HCT116 (cell line): ENCODE measurements around the gene RAD51D. TPM values are rescaled to one million over a fixed set of nuclear protein-coding genes. Genes with fewer than 3 reads are reported as not detected.
A peak's percentile ranks its signal among the peaks of the same experiment; 100 is the strongest.

Experiments
- ATAC-seq: fragments of 200-7000 bp; cut with Tn5 transposase; 2 replicates; pipeline ENCODE4 v1.9.1; 2020; ENCODE audit warnings: mild to moderate bottlenecking, moderate library complexity
- BruUV-seq: library from RNA; stranded (reverse); fragments of 400-500 nt; replicated peaks from 2 replicates; lab custom pipeline; 2021; lab: Mats Ljungman, UMichigan
- CTCF ChIA-PET: fragments of 300-600 bp; sonication (Branson Sonifier 250); formaldehyde crosslinking; loops from one replicate; lab custom pipeline; 2021; ENCODE audit warnings: antibody characterized with exemption; lab: Charles Lee
- POLR2A ChIA-PET: fragments of 300-600, 350-600 bp; sonication (Branson Sonifier 250); formaldehyde crosslinking; loops from one replicate; lab custom pipeline; 2021; ENCODE audit warnings: antibody characterized with exemption; lab: Charles Lee
- RAD21 ChIA-PET, 2 experiments: fragments of 300-600 bp; sonication (Branson Sonifier 250); formaldehyde crosslinking; loops; one replicate each; lab custom pipeline; 2023; ENCODE audit warnings: low total read pairs in 2 of 2; ENCODE audit not compliant: uncharacterized antibody in 2 of 2, unreplicated experiment in 2 of 2, low non-redundant PET in 1 of 2; lab: Charles Lee
- DNase-seq: peaks from one replicate; pipeline ENCODE4 v3.0.0-alpha.2; 2010; ENCODE audit warnings: low read depth, low spot score
- H2AFZ ChIP-seq: fragments of 200-600 bp; shearing (Covaris generic), sonication (generic); 2 replicates; pipeline ENCODE4 v1.6.1; 2017; ENCODE audit warnings: low read depth, mixed run types, mixed read lengths, antibody characterized with exemption, low read length; ENCODE audit not compliant: poor library complexity, severe bottlenecking
- H3K27ac ChIP-seq: 2 replicates; pipeline ENCODE4 v1.5.1; 2012; ENCODE audit warnings: low read depth, low read length
- H3K27me3 ChIP-seq: fragments of 200-600 bp; sonication (generic); 2 replicates; pipeline ENCODE4 v1.6.1; 2016; ENCODE audit warnings: mixed run types, low read length, mixed read lengths; ENCODE audit not compliant: insufficient read depth
- H3K36me3 ChIP-seq, 2 experiments: fragments of 200-500 bp in 1 of 2; fragments of 200-600 bp in 1 of 2; sonication (Bioruptor generic) in 1 of 2; sonication (generic) in 1 of 2; 2 replicates each; pipeline versions ENCODE4 v1.5.1 to v1.6.1; 2014 to 2016; ENCODE audit warnings: low read length in 2 of 2, inconsistent platforms in 1 of 2, mixed read lengths in 1 of 2, mixed run types in 1 of 2; ENCODE audit not compliant: insufficient read depth in 2 of 2, control insufficient read depth in 1 of 2
- H3K4me1 ChIP-seq, 2 experiments: fragments of 200-600 bp in 1 of 2; sonication (generic) in 1 of 2; 2 replicates each; pipeline versions ENCODE4 v1.5.1 to v1.6.1; 2012 to 2017; ENCODE audit warnings: low read length in 2 of 2, inconsistent platforms in 1 of 2, mild to moderate bottlenecking in 1 of 2, mixed read lengths in 1 of 2, mixed run types in 1 of 2, moderate library complexity in 1 of 2; ENCODE audit not compliant: insufficient read depth in 2 of 2, control insufficient read depth in 1 of 2
- H3K4me2 ChIP-seq: fragments of 200-600 bp; sonication (generic); 2 replicates; pipeline ENCODE4 v1.6.1; 2017; ENCODE audit warnings: mixed run types, low read length, mixed read lengths
- H3K4me3 ChIP-seq, 2 experiments: fragments of 200-600 bp in 1 of 2; sonication (generic) in 1 of 2; replicated peaks in 1 of 2; 2 replicates each; pipeline ENCODE4 v1.5.1; 2011 to 2016; ENCODE audit warnings: low read length in 2 of 2, control low read depth in 1 of 2, low read depth in 1 of 2, mild to moderate bottlenecking in 1 of 2, mixed read lengths in 1 of 2, mixed run types in 1 of 2
- H3K79me2 ChIP-seq: fragments of 200-600 bp; sonication (generic); 2 replicates; pipeline ENCODE4 v1.6.1; 2017; ENCODE audit warnings: mild to moderate bottlenecking, mixed run types, low read length, moderate library complexity, mixed read lengths; ENCODE audit not compliant: insufficient read depth
- H3K9ac ChIP-seq: fragments of 200-600 bp; sonication (generic); 2 replicates; pipeline ENCODE4 v1.6.1; 2016; ENCODE audit warnings: low read length, mixed read lengths
- H3K9me2 ChIP-seq: fragments of 200-600 bp; sonication (generic), shearing (Covaris generic); 2 replicates; pipeline ENCODE4 v1.6.1; 2017; ENCODE audit warnings: mixed run types, mild to moderate bottlenecking, moderate library complexity; ENCODE audit not compliant: insufficient read depth
- H3K9me3 ChIP-seq, 2 experiments: fragments of 200-500 bp in 1 of 2; fragments of 200-600 bp in 1 of 2; sonication (Bioruptor generic) in 1 of 2; sonication (generic) in 1 of 2; 2 replicates each; pipeline ENCODE4 v1.6.1; 2014 to 2017; ENCODE audit warnings: low read length in 2 of 2, mixed read lengths in 2 of 2, inconsistent platforms in 1 of 2, low read depth in 1 of 2, mild to moderate bottlenecking in 1 of 2, mixed run types in 1 of 2, moderate library complexity in 1 of 2; ENCODE audit not compliant: control insufficient read depth in 1 of 2, insufficient read depth in 1 of 2
- H4K20me1 ChIP-seq: fragments of 200-600 bp; sonication (generic), shearing (Covaris generic); 2 replicates; pipeline ENCODE4 v1.6.1; 2017; ENCODE audit warnings: mixed run types, mild to moderate bottlenecking, moderate library complexity; ENCODE audit not compliant: insufficient read depth
- ATF3 ChIP-seq: IDR thresholded peaks from 2 replicates; pipeline ENCODE4 v1.6.1; 2012
- CBX3 ChIP-seq: IDR thresholded peaks from 2 replicates; pipeline ENCODE4 v1.6.1; 2012; ENCODE audit warnings: low read depth
- CTCF ChIP-seq, 3 experiments: fragments of 200-600 bp in 1 of 3; sonication (generic) in 1 of 3; IDR thresholded peaks in 2 of 3; conservative IDR thresholded peaks in 1 of 3; 2 replicates each; pipeline ENCODE4 v1.5.1; 2012 to 2017; ENCODE audit warnings: low read depth in 2 of 3, low read length in 2 of 3, antibody characterized with exemption in 1 of 3, borderline replicate concordance in 1 of 3, control low read depth in 1 of 3, mild to moderate bottlenecking in 1 of 3, mixed read lengths in 1 of 3, mixed run types in 1 of 3, moderate library complexity in 1 of 3; ENCODE audit not compliant: insufficient read depth in 1 of 3
- EGR1 ChIP-seq: IDR thresholded peaks from 2 replicates; pipeline ENCODE4 v1.6.1; 2012; ENCODE audit warnings: low read depth
- EZH2 ChIP-seq: fragments of 200-600 bp; sonication (generic); IDR thresholded peaks from 2 replicates; pipeline ENCODE4 v1.6.1; 2017; ENCODE audit warnings: antibody characterized with exemption, mixed run types
- JUND ChIP-seq: IDR thresholded peaks from 2 replicates; pipeline ENCODE4 v1.6.1; 2012
- MAX ChIP-seq: IDR thresholded peaks from 2 replicates; pipeline ENCODE4 v1.6.1; 2012
- POLR2AphosphoS5 ChIP-seq: IDR thresholded peaks from 2 replicates; pipeline ENCODE4 v1.6.1; 2011; ENCODE audit warnings: mild to moderate bottlenecking, low read depth, low read length, moderate library complexity
- REST ChIP-seq: IDR thresholded peaks from 2 replicates; pipeline ENCODE4 v1.6.1; 2012; ENCODE audit warnings: low read depth
- SRF ChIP-seq: IDR thresholded peaks from 2 replicates; pipeline ENCODE4 v1.6.1; 2012; ENCODE audit warnings: low read depth
- ZFX ChIP-seq: fragments of 450-650 bp; IDR thresholded peaks from 2 replicates; pipeline ENCODE4 v1.6.1; 2017
- intact Hi-C: fragments of 100-400 bp; cut with micrococcal nuclease; formaldehyde crosslinking; loops from 2 replicates; pipeline ENCODE4 v1.10.0; 2022
- total RNA-seq: library from RNA; stranded (reverse); gene quantifications from one replicate; pipeline ENCODE4 v1.2.1, GENCODE V29; 2021; ENCODE audit not compliant: unreplicated experiment

Gene RAD51D
- total RNA-seq, 1 experiment from 2014 or later = 12.9 TPM

GRCh38 chr17:35065880-35066279 lies 53.8 kb downstream of the RAD51D start (continued):
- TF ChIP-seq CTCF (IDR thresholded peaks at IDR 0.05 in 2 of 3, conservative IDR thresholded peaks at IDR 0.05 in 1 of 3; ENCODE audit: borderline replicate concordance in 1 of 3, insufficient read depth in 1 of 3, low read depth in 2 of 3, low read length in 2 of 3) = no peak
- TF ChIP-seq MAX = no peak
- TF ChIP-seq EGR1 = no peak
- TF ChIP-seq ZFX = no peak
- no peak for TF ChIP-seq JUND
- TF ChIP-seq EZH2 = no peak
- no peak for TF ChIP-seq POLR2AphosphoS5

GRCh38 chr17:35064516-35065215 lies 55.0 kb downstream of the RAD51D start:
- intact Hi-C loops = no loop called here
- Histone ChIP-seq H3K4me2 (peak overlapping the region; percentile 73), H4K20me1 (no peaks in the 10 kb centered on the region), H3K27me3 (no peaks in the 10 kb centered on the region), H3K36me3 (0 out of 4 replicates have a peak, but pooled peaks cover 0 to 3% of the 10 kb centered on the region in 2 experiments), H3K9ac (peak overlapping the region; percentile 66), H3K79me2 (peaks cover 48% of the 10 kb centered on the region), H3K9me3 (no peaks in the 10 kb centered on the region), H3K9me2 (no peaks in the 10 kb centered on the region), H3K4me1 (peaks cover 31 to 46% of the 10 kb centered on the region in 2 experiments), H3K27ac (peak overlapping the region; percentile 92), H3K4me3 (peak overlapping the region in 1 of 2 experiments; percentile 32; a peak in 1 of 4 replicates), H2AFZ (no peak overlapping the region)
- POLR2A ChIA-PET = interaction anchor here (0.7 to 3.0 kb wide), 5 partner anchors 16 to 73 kb away, joined by 3 to 17 read pairs (median 4); no protein-coding TSS in a partner anchor
- CTCF ChIA-PET = interaction anchor here (1.5 kb wide), 1 partner anchor 25 kb away, joined by 11 read pairs; no protein-coding TSS in a partner anchor
- RAD21 ChIA-PET = no interaction called here
- no peak for TF ChIP-seq SRF
- no peak for TF ChIP-seq ATF3
- no peak for TF ChIP-seq CBX3
- no peak for TF ChIP-seq REST
- DNase-seq (no peak), ATAC-seq (no peak)
- BruUV-seq = no TSS peak
